BJ (cell line): Measurements from ENCODE around the gene LYL1. TPM values are rescaled to one million over a fixed set of nuclear protein-coding genes. Genes with fewer than 3 reads are reported as not detected.

Experiments used
- CTCF ChIA-PET: fragments of 350-600 bp; formaldehyde crosslinking; extraction: SDS; loops from one replicate; lab custom pipeline; 2021; ENCODE audit warnings: antibody characterized with exemption, inconsistent platforms; lab: Yijun Ruan, JAX
- POLR2A ChIA-PET: fragments of 300-600 bp; sonication (Branson Sonifier 250); formaldehyde crosslinking; extraction: SDS; loops from one replicate; lab custom pipeline; 2021; ENCODE audit warnings: antibody characterized with exemption; lab: Charles Lee
- DNase-seq: peaks from one replicate; pipeline ENCODE4 v3.0.0-alpha.2; 2011; ENCODE audit warnings: low read depth
- H3K27me3 ChIP-seq: 2 replicates; pipeline ENCODE4 v1.6.0; 2011; ENCODE audit warnings: low read length; ENCODE audit not compliant: control insufficient read depth, insufficient read depth
- H3K36me3 ChIP-seq: 2 replicates; pipeline ENCODE4 v1.5.1; 2011; ENCODE audit warnings: low read length; ENCODE audit not compliant: control insufficient read depth, insufficient read depth
- H3K4me3 ChIP-seq: 2 replicates; pipeline ENCODE4 v1.5.1; 2011; ENCODE audit warnings: low read depth, mild to moderate bottlenecking, control low read depth, low read length
- polyA plus RNA-seq: library from polyadenylated mRNA; depleted of rRNA; stranded (reverse); fragments of >200 nt; gene quantifications from 2 replicates; pipeline ENCODE4 v1.2.3, GENCODE V29; 2011
- TF ChIP-seq, protein P1 (sequence below): IDR thresholded peaks from 2 replicates; pipeline ENCODE4 v1.5.1; 2011; ENCODE audit warnings: low read depth, mild to moderate bottlenecking, control low read depth, inconsistent platforms, low read length, moderate library complexity; ENCODE audit not compliant: insufficient read depth

LYL1 gene
- polyA plus RNA-seq, 1 experiment, result 0.29 TPM

DNA sequence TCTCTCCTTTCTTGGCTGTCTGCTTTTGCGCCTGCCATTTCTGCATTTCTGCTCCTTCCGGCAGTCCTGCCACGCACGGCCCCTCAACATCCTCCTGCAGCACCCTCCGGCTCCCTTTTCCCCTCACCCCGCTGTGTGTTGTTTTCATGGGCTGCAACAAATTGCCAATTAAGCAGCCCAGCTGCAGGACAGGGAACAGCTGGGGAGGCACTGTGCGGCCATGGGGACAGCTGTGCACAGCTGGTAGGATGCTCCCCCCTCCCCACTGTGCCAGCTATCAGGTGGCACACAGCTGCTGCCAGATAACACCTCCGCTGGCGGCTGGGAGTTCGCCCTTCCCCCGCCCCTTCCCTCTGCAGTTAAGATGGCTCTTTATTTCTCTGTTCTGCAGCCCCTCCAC is 25.4 kb downstream of the LYL1 start:
- H3K27me3 ChIP-seq, result no peaks in the 10 kb centered on the region
- ChIA-PET POLR2A (no interaction called here), CTCF (interaction anchor here (0.8 to 5.4 kb wide), 6 partner anchors 17 to 100 kb away, joined by 3 to 37 read pairs (median 5); no protein-coding TSS in a partner anchor)
- TF ChIP-seq, protein P1, sequence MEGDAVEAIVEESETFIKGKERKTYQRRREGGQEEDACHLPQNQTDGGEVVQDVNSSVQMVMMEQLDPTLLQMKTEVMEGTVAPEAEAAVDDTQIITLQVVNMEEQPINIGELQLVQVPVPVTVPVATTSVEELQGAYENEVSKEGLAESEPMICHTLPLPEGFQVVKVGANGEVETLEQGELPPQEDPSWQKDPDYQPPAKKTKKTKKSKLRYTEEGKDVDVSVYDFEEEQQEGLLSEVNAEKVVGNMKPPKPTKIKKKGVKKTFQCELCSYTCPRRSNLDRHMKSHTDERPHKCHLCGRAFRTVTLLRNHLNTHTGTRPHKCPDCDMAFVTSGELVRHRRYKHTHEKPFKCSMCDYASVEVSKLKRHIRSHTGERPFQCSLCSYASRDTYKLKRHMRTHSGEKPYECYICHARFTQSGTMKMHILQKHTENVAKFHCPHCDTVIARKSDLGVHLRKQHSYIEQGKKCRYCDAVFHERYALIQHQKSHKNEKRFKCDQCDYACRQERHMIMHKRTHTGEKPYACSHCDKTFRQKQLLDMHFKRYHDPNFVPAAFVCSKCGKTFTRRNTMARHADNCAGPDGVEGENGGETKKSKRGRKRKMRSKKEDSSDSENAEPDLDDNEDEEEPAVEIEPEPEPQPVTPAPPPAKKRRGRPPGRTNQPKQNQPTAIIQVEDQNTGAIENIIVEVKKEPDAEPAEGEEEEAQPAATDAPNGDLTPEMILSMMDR, result no peak
- H3K36me3 ChIP-seq, result peaks cover 41% of the 10 kb centered on the region
- no peak overlapping the region for H3K4me3 ChIP-seq
- DNase-seq, result no peak

DNA sequence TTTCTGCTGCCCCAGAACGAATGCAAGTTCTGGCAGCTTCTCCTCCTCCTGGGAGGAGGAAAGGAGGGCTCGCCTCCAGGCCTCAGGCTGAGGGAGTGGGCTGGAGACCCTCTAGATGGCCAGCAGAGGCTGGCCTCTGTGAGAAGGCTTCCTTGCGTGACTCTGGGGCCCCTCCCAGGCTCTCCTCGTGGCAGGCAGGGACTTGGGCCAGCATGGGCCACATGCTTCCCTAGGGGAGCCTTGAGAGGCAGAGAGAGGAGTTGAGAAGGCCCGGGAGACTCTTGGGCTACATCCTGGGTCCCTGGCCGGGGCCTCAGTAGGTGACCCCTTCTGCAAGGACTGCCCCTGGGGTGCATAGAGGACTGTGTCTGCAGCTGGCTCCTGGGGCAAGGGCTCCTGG is 25.9 kb downstream of the LYL1 start:
- H3K27me3 ChIP-seq, result no peaks in the 10 kb centered on the region
- CTCF ChIA-PET, result interaction anchor here (1.0 to 5.4 kb wide), 4 partner anchors 17 to 99 kb away, joined by 3 to 37 read pairs (median 6); no protein-coding TSS in a partner anchor
- H3K4me3 ChIP-seq, result no peak overlapping the region
- no peak for DNase-seq
- peaks cover 39% of the 10 kb centered on the region for H3K36me3 ChIP-seq
- TF ChIP-seq, protein P1, result no peak
- POLR2A ChIA-PET, result no interaction called here

DNA sequence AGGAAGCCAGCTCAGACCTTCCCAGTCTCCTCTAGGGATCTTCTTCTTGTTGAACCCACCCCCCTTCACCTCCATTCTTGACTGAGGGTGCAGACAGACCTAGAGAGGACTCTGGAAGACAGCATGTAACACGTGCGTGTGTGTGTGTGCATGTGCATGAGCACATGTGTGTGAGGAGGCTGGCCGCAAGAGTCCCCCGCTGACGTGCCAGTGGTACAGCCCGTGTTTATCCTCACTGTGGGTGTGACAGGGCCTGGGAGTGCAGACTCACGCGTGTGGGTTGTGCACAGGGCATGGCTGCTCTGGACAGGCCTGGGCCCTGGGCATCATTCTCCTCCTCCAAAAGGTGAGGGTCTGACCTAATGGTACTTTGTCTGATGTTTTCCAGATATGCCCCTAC is 26.3 kb downstream of the LYL1 start:
- ChIA-PET POLR2A (no interaction called here), CTCF (interaction anchor here (1.0 to 5.4 kb wide), 2 partner anchors 16 to 43 kb away, joined by 3 to 37 read pairs; no protein-coding TSS in a partner anchor)
- TF ChIP-seq, protein P1, result no peak
- Histone ChIP-seq H3K36me3 (peaks cover 39% of the 10 kb centered on the region), H3K27me3 (no peaks in the 10 kb centered on the region), H3K4me3 (no peak overlapping the region)
- DNase-seq, result no peak

DNA sequence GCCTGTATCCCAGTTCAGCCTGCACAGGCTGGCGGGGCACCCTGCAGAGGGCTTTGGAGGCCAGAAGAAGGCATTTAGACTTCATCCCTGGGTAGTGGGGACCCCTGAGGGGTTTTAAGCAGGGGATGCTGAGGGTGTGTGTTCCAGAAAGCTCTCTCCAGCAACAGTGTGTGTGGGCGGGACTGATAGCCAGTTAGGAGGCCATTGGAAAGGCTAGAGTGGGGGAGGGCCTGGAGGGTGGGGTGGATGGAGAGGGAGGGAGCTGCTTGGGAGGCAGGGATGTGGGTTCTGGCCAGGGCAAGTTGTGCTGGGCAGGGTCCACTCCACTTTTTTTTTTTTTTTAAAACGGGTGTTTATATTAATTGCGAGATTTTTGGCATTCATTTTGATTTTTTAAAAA is 28.3 kb downstream of the LYL1 start:
- Histone ChIP-seq H3K27me3 (no peaks in the 10 kb centered on the region), H3K36me3 (peaks cover 37% of the 10 kb centered on the region), H3K4me3 (no peak overlapping the region)
- ChIA-PET POLR2A (no interaction called here), CTCF (interaction anchor here (2.3 to 5.5 kb wide), 2 partner anchors 14 to 41 kb away, joined by 5 to 46 read pairs; no protein-coding TSS in a partner anchor)
- DNase-seq, result no peak
- TF ChIP-seq, protein P1, result no peak

DNA sequence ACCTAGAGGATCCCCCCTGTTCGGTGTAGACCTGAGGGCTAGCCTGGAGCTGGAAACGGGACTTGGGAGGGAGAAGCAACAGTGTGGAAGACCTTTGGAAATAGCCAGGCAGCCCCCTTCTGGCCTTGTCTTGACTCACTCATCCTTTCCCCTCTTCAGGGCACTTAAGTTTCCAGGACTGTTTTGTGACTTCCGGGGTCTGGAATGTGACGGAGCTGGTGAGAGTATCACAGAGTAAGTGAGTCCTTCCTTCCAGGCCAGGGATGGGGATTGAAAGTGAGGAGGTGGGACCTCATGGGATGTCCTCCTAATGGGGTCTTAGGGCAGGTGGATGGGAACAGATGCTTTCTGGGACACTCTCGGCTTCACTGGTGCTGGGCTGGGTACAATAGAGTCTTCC is 29.4 kb downstream of the LYL1 start:
- Histone ChIP-seq H3K27me3 (no peaks in the 10 kb centered on the region), H3K36me3 (peaks cover 33% of the 10 kb centered on the region), H3K4me3 (no peak overlapping the region)
- CTCF ChIA-PET, result interaction anchor here (0.9 to 5.5 kb wide), 5 partner anchors 10 to 40 kb away, joined by 3 to 46 read pairs (median 5); no protein-coding TSS in a partner anchor
- no peak for DNase-seq
- TF ChIP-seq, protein P1, result no peak
- POLR2A ChIA-PET, result no interaction called here
